OCI-LY7 (cell line): ENCODE measurements around the gene ITGB4. TPM values are rescaled to one million over a fixed set of nuclear protein-coding genes. Genes with fewer than 3 reads are reported as not detected.

Source experiments
- BruUV-seq: library from RNA; stranded (reverse); fragments of 400-500 nt; replicated peaks from 2 replicates; lab custom pipeline; 2021; lab: Mats Ljungman, UMichigan
- CTCF ChIA-PET: fragments of 300-600 bp; sonication (Branson Sonifier 250); formaldehyde crosslinking; loops from one replicate; lab custom pipeline; 2022; ENCODE audit warnings: antibody characterized with exemption; ENCODE audit not compliant: unreplicated experiment; lab: Charles Lee
- POLR2A ChIA-PET: fragments of 300-600 bp; sonication (Branson Sonifier 250); formaldehyde crosslinking; loops from one replicate; lab custom pipeline; 2022; ENCODE audit warnings: antibody characterized with exemption; lab: Charles Lee
- DNase-seq: peaks from one replicate; pipeline ENCODE4 v3.0.0-alpha.2; 2015; ENCODE audit warnings: low spot score
- H2AFZ ChIP-seq: fragments of 200-600 bp; sonication (generic), shearing (Covaris generic); 2 replicates; pipeline ENCODE4 v1.6.1; 2014; ENCODE audit warnings: mild to moderate bottlenecking, antibody characterized with exemption, low read length, moderate library complexity
- H3K27ac ChIP-seq: fragments of 200-600 bp; sonication (generic); 2 replicates; pipeline ENCODE4 v1.5.1; 2014; ENCODE audit warnings: mixed run types, low read depth, mild to moderate bottlenecking, moderate library complexity, low read length, inconsistent platforms; ENCODE audit not compliant: poor library complexity, severe bottlenecking
- H3K36me3 ChIP-seq: fragments of 200-600 bp; sonication (generic); 2 replicates; pipeline ENCODE4 v1.6.1; 2014; ENCODE audit warnings: mild to moderate bottlenecking, antibody characterized with exemption, low read length, moderate library complexity, mixed read lengths; ENCODE audit not compliant: insufficient read depth
- H3K4me1 ChIP-seq: fragments of 200-600 bp; sonication (generic); 2 replicates; pipeline ENCODE4 v1.5.1; 2014; ENCODE audit warnings: mild to moderate bottlenecking, low read length; ENCODE audit not compliant: insufficient read depth, poor library complexity, severe bottlenecking
- H3K4me2 ChIP-seq: fragments of 200-600 bp; sonication (generic); 2 replicates; pipeline ENCODE4 v1.6.1; 2014; ENCODE audit warnings: mild to moderate bottlenecking, low read length
- H3K4me3 ChIP-seq: fragments of 200-600 bp; sonication (generic); 2 replicates; pipeline ENCODE4 v1.5.1; 2014; ENCODE audit warnings: mild to moderate bottlenecking, low read depth, low read length; ENCODE audit not compliant: poor library complexity, severe bottlenecking
- H3K79me2 ChIP-seq: fragments of 200-600 bp; sonication (generic); 2 replicates; pipeline ENCODE4 v1.6.1; 2016; ENCODE audit warnings: low read depth, mild to moderate bottlenecking, low read length, moderate library complexity, mixed read lengths; ENCODE audit not compliant: insufficient read depth
- H3K9me2 ChIP-seq: fragments of 200-600 bp; sonication (generic); 2 replicates; pipeline ENCODE4 v1.6.1; 2016; ENCODE audit warnings: mild to moderate bottlenecking, low read length, mixed read lengths; ENCODE audit not compliant: insufficient read depth
- H3K9me3 ChIP-seq: fragments of 200-600 bp; sonication (generic); 2 replicates; pipeline ENCODE4 v1.6.1; 2014; ENCODE audit warnings: mild to moderate bottlenecking, mixed run types, low read length, mixed read lengths
- H4K20me1 ChIP-seq: fragments of 200-600 bp; sonication (generic); 2 replicates; pipeline ENCODE4 v1.6.1; 2014; ENCODE audit warnings: mild to moderate bottlenecking, antibody characterized with exemption, low read length, moderate library complexity, mixed read lengths; ENCODE audit not compliant: insufficient read depth
- CTCF ChIP-seq: fragments of 200-600 bp; sonication (generic); conservative IDR thresholded peaks from 2 replicates; pipeline ENCODE4 v1.5.1; 2014; ENCODE audit warnings: mild to moderate bottlenecking, antibody characterized with exemption, low read length, moderate library complexity, mixed read lengths
- EZH2phosphoT487 ChIP-seq: fragments of 200-600 bp; sonication (generic); IDR thresholded peaks from 2 replicates; pipeline ENCODE4 v1.6.1; 2018; ENCODE audit warnings: low read depth, borderline replicate concordance, mild to moderate bottlenecking, mixed run types, antibody characterized with exemption, low read length, moderate library complexity, mixed read lengths
- intact Hi-C: fragments of 100-400 bp; cut with micrococcal nuclease; formaldehyde crosslinking; loops from one replicate; pipeline ENCODE4 v1.10.0; 2022; ENCODE audit not compliant: unreplicated experiment
- total RNA-seq, 2 experiments: library from RNA; depleted of rRNA in 1 of 2; stranded (reverse); fragments of >200 nt in 1 of 2; shearing (Covaris generic) in 1 of 2; gene quantifications; 2 replicates each; pipeline ENCODE4 v1.2.3, GENCODE V29; 2014 to 2022

ITGB4 gene
- total RNA-seq, 2 experiments from 2014 or later, result 0.66 to 3.9 TPM

- no peaks in the 10 kb centered on the region for H4K20me1 ChIP-seq
- no peak for DNase-seq
- H3K27ac ChIP-seq, result no peak overlapping the region
- no peak overlapping the region for H3K4me2 ChIP-seq
- H3K4me3 ChIP-seq, result no peak overlapping the region
- H3K36me3 ChIP-seq, result no peaks in the 10 kb centered on the region
- no peak overlapping the region for H2AFZ ChIP-seq
- no TSS peak for BruUV-seq
- intact Hi-C loops, result no loop called here
- H3K4me1 ChIP-seq, result peaks cover 14% of the 10 kb centered on the region
- H3K9me2 ChIP-seq, result no peaks in the 10 kb centered on the region
- no peaks in the 10 kb centered on the region for H3K79me2 ChIP-seq
- H3K9me3 ChIP-seq, result no peaks in the 10 kb centered on the region
- CTCF ChIA-PET, result no interaction called here
- POLR2A ChIA-PET, result no interaction called here
- no peak for TF ChIP-seq EZH2phosphoT487
- TF ChIP-seq CTCF, result peak; percentile 45
These were observed 19.4 kb downstream of the ITGB4 start for GRCh38 chr17:75740631-75741077.

- Histone ChIP-seq H3K4me3 (no peak overlapping the region), H3K9me2 (no peaks in the 10 kb centered on the region), H3K36me3 (no peaks in the 10 kb centered on the region), H3K27ac (no peak overlapping the region), H3K79me2 (no peaks in the 10 kb centered on the region), H3K9me3 (no peaks in the 10 kb centered on the region), H3K4me2 (no peak overlapping the region), H2AFZ (no peak overlapping the region), H3K4me1 (peaks cover 14% of the 10 kb centered on the region), H4K20me1 (no peaks in the 10 kb centered on the region)
- BruUV-seq, result no TSS peak
- no peak for DNase-seq
- ChIA-PET POLR2A (no interaction called here), CTCF (no interaction called here)
- intact Hi-C loops, result no loop called here
- no peak for TF ChIP-seq CTCF
- no peak for TF ChIP-seq EZH2phosphoT487
These were observed 21.1 kb downstream of the ITGB4 start for GRCh38 chr17:75742337-75742736.

GRCh38 chr17:75743625-75744206, 22.5 kb downstream of the ITGB4 start:
- Histone ChIP-seq H3K79me2 (no peaks in the 10 kb centered on the region), H3K9me2 (no peaks in the 10 kb centered on the region), H2AFZ (no peak overlapping the region), H3K9me3 (no peaks in the 10 kb centered on the region), H3K4me3 (no peak overlapping the region), H3K27ac (no peak overlapping the region), H3K36me3 (no peaks in the 10 kb centered on the region), H3K4me1 (peaks cover 11% of the 10 kb centered on the region), H3K4me2 (no peak overlapping the region), H4K20me1 (no peaks in the 10 kb centered on the region)
- TF ChIP-seq CTCF (no peak), EZH2phosphoT487 (no peak)
- ChIA-PET CTCF (no interaction called here), POLR2A (no interaction called here)
- intact Hi-C loops, result no loop called here
- no peak for DNase-seq
- BruUV-seq, result no TSS peak
